CD4-positive, alpha-beta T cell (primary cell): ENCODE results near the gene CBX4. TPM values are rescaled to one million over a fixed set of nuclear protein-coding genes. Genes with fewer than 3 reads are reported as not detected.
A peak's percentile ranks its signal among the peaks of the same experiment; 100 is the strongest.

ENCODE experiments used
- ATAC-seq: fragments of 200-7000 bp; cut with Tn5 transposase; one replicate; pipeline ENCODE4 v1.10.0; 2022; ENCODE audit warnings: mild to moderate bottlenecking; ENCODE audit not compliant: poor library complexity
- CTCF ChIA-PET: fragments of 350-600 bp; sonication (Branson Sonifier 250); formaldehyde crosslinking; loops from one replicate; lab custom pipeline; 2021; ENCODE audit warnings: antibody characterized with exemption, inconsistent platforms; lab: Charles Lee
- POLR2A ChIA-PET: fragments of 350-600 bp; sonication (Branson Sonifier 250); formaldehyde crosslinking; loops from one replicate; lab custom pipeline; 2021; ENCODE audit warnings: antibody characterized with exemption, inconsistent platforms; lab: Charles Lee
- DNase-seq, 14 experiments: peaks; one replicate each; pipeline ENCODE4 v3.0.0-alpha.2; 2013 to 2020; ENCODE audit warnings: mixed read lengths in 2 of 14
- H3K27ac ChIP-seq, 2 donors: one replicate each; pipeline versions ENCODE4 v1.5.1 to v1.7.0; 2013; ENCODE audit warnings: low read length in 2 of 2, low read depth in 1 of 2, mild to moderate bottlenecking in 1 of 2
- H3K27me3 ChIP-seq, 2 experiments: 1 replicate in 1 of 2; 2 replicates in 1 of 2; pipeline versions ENCODE4 v1.6.1 to v1.7.0; 2013; ENCODE audit warnings: low read length in 2 of 2, control low read depth in 1 of 2, mild to moderate bottlenecking in 1 of 2, moderate library complexity in 1 of 2; ENCODE audit not compliant: insufficient read depth in 2 of 2, control insufficient read depth in 1 of 2
- H3K36me3 ChIP-seq: one replicate; pipeline ENCODE4 v1.6.1; 2013; ENCODE audit warnings: low read length, control low read depth; ENCODE audit not compliant: insufficient read depth
- H3K4me1 ChIP-seq: one replicate; pipeline ENCODE4 v1.6.1; 2013; ENCODE audit warnings: low read length, control low read depth; ENCODE audit not compliant: insufficient read depth
- H3K4me3 ChIP-seq: one replicate; pipeline ENCODE4 v1.5.1; 2013; ENCODE audit warnings: mild to moderate bottlenecking, low read length, moderate library complexity
- H3K9me3 ChIP-seq, 2 experiments: 1 replicate in 1 of 2; 2 replicates in 1 of 2; pipeline versions ENCODE4 v1.6.1 to v1.7.0; 2013; ENCODE audit warnings: low read length in 2 of 2, mild to moderate bottlenecking in 2 of 2, control low read depth in 1 of 2, moderate library complexity in 1 of 2; ENCODE audit not compliant: control insufficient read depth in 1 of 2, insufficient read depth in 1 of 2
- H3K27ac Mint-ChIP-seq: one replicate; pipeline ENCODE4 v1.8.0; 2020; ENCODE audit warnings: mixed read lengths
- H3K27me3 Mint-ChIP-seq: one replicate; pipeline ENCODE4 v1.8.0; 2021; ENCODE audit warnings: mixed read lengths
- H3K36me3 Mint-ChIP-seq: one replicate; pipeline ENCODE4 v1.8.0; 2021; ENCODE audit warnings: low read depth, mixed read lengths
- H3K4me1 Mint-ChIP-seq: one replicate; pipeline ENCODE4 v1.8.0; 2021; ENCODE audit warnings: low read depth, mixed read lengths
- H3K4me3 Mint-ChIP-seq: one replicate; pipeline ENCODE4 v1.8.0; 2020; ENCODE audit warnings: mild to moderate bottlenecking, mixed read lengths
- H3K9me3 Mint-ChIP-seq: one replicate; pipeline ENCODE4 v1.8.0; 2020; ENCODE audit warnings: mixed read lengths
- intact Hi-C, 2 experiments: fragments of 100-400 bp; cut with DNase I in 1 of 2; cut with micrococcal nuclease in 1 of 2; formaldehyde crosslinking; loops; one replicate each; pipeline versions ENCODE4 v1.15.1 to v1.9.0; 2023 to 2025; cut with DNase I, micrococcal nuclease
- total RNA-seq, 174 experiments: library from RNA in 2 of 174; stranded (reverse) in 2 of 174; gene quantifications; one replicate each; pipeline ENCODE4 v1.2.3 and lab custom pipeline; 2021 to 2026
- TF ChIP-seq, protein P1 (sequence below): fragments of 200-600 bp; IDR thresholded peaks from one replicate; pipeline ENCODE4 v1.8.0; 2022; ENCODE audit warnings: antibody characterized with exemption, mild to moderate bottlenecking

The CBX4 gene
- total RNA-seq, 2 experiments from 2014 or later: 196 to 202 TPM

GRCh38 chr17:79875511-79875910 is 36.3 kb upstream of the CBX4 start:
- DNase-seq (no peak), ATAC-seq (no peak)
- Histone ChIP-seq H3K4me3 (no peak overlapping the region), H3K4me1 (no peaks in the 10 kb centered on the region), H3K27ac (no peak overlapping the region), H3K27me3 (no peaks in the 10 kb centered on the region), H3K9me3 (peaks cover 0 to 4% of the 10 kb centered on the region in 2 experiments), H3K36me3 (no peaks in the 10 kb centered on the region)
- CTCF ChIA-PET: interaction anchor here (1.5 kb wide), 1 partner anchor 9 kb away, joined by 4 read pairs; no protein-coding TSS in a partner anchor
- Mint-ChIP-seq H3K4me3 (no peak overlapping the region), H3K27me3 (peaks cover 19% of the 10 kb centered on the region), H3K27ac (no peak overlapping the region), H3K4me1 (no peaks in the 10 kb centered on the region), H3K36me3 (no peaks in the 10 kb centered on the region), H3K9me3 (no peaks in the 10 kb centered on the region)
- intact Hi-C loops: no loop called here
- TF ChIP-seq, protein P1, sequence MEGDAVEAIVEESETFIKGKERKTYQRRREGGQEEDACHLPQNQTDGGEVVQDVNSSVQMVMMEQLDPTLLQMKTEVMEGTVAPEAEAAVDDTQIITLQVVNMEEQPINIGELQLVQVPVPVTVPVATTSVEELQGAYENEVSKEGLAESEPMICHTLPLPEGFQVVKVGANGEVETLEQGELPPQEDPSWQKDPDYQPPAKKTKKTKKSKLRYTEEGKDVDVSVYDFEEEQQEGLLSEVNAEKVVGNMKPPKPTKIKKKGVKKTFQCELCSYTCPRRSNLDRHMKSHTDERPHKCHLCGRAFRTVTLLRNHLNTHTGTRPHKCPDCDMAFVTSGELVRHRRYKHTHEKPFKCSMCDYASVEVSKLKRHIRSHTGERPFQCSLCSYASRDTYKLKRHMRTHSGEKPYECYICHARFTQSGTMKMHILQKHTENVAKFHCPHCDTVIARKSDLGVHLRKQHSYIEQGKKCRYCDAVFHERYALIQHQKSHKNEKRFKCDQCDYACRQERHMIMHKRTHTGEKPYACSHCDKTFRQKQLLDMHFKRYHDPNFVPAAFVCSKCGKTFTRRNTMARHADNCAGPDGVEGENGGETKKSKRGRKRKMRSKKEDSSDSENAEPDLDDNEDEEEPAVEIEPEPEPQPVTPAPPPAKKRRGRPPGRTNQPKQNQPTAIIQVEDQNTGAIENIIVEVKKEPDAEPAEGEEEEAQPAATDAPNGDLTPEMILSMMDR: no peak
- POLR2A ChIA-PET: no interaction called here

DNA sequence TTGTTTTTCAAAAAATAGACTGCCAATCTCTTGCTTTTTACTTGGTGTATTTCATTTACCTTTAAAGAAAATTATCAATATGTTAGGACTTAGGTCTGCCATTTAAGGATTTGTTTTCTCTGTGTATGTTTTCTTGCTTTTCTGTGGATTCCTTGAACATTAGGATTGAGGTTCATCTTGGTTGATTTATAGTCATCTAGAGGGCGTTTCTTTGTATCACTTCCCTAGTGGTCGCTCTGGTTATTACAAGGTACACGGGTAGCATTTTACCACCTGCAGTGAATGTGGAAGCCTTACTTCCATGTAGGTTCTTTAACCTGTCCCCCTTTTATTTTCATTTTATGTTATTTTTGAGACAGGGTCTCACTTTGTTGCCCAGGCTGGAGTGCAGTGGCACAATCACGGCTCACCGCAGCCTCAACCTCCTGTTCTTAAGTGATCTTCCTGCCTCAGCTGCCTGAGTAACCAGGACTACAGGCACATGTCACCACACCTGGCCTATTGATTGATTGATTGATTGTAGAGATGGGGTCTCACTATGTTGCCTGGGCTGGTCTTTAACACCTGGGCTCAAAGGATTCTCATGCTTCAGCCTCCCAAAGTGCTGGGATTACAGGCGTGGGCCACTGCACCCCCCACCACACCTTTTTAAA is 35.2 kb upstream of the CBX4 start:
- Histone ChIP-seq H3K27me3 (no peaks in the 10 kb centered on the region), H3K4me1 (no peaks in the 10 kb centered on the region), H3K36me3 (no peaks in the 10 kb centered on the region), H3K27ac (no peak overlapping the region), H3K4me3 (no peak overlapping the region), H3K9me3 (peaks cover 0 to 4% of the 10 kb centered on the region in 2 experiments)
- DNase-seq: peak in 4 of 14 experiments; percentile 35 to 74 (median 59)
- TF ChIP-seq, protein P1: peak; percentile 58
- no peak overlapping the region for H3K4me3 Mint-ChIP-seq
- ChIA-PET CTCF (interaction anchor here (1.5 kb wide), 1 partner anchor 10 kb away, joined by 4 read pairs; no protein-coding TSS in a partner anchor), POLR2A (interaction anchor here (0.9 kb wide), 1 partner anchor 35 kb away, joined by 3 read pairs; the partner anchor contains the start of gene CBX4)
- no peaks in the 10 kb centered on the region for H3K4me1 Mint-ChIP-seq
- H3K9me3 Mint-ChIP-seq: no peaks in the 10 kb centered on the region
- H3K27ac Mint-ChIP-seq: no peak overlapping the region
- intact Hi-C loops: no loop called here
- H3K27me3 Mint-ChIP-seq: peaks cover 15% of the 10 kb centered on the region
- ATAC-seq: peak; percentile 82
- no peaks in the 10 kb centered on the region for H3K36me3 Mint-ChIP-seq

DNA sequence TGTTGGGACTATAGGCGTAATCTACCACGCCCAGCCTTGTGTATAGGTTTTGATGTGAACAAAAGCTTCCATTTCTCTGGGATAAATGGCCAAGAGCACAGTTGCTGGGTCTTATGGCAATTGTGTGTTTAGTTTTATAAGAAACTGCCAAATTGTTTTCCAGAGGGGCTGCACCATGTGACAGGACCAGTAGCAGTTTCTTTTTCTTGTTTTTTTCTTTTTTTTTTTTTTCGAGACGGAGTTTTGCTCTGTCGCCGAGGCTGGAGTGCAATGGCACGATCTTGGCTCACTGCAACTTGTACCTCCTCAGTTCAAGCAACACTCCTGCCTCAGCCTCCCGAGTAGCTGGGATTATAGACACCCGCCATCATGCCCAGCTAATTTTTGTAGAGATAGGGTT is 34.3 kb upstream of the CBX4 start:
- H3K27me3 ChIP-seq: no peaks in the 10 kb centered on the region
- intact Hi-C loops: no loop called here
- no peaks in the 10 kb centered on the region for H3K36me3 ChIP-seq
- peaks cover 0 to 4% of the 10 kb centered on the region in 2 experiments for H3K9me3 ChIP-seq
- no peak for DNase-seq
- peaks cover 8% of the 10 kb centered on the region for H3K27me3 Mint-ChIP-seq
- CTCF ChIA-PET: no interaction called here
- H3K4me3 Mint-ChIP-seq: no peak overlapping the region
- TF ChIP-seq, protein P1: no peak
- H3K27ac Mint-ChIP-seq: no peak overlapping the region
- no peaks in the 10 kb centered on the region for H3K9me3 Mint-ChIP-seq
- H3K36me3 Mint-ChIP-seq: no peaks in the 10 kb centered on the region
- ATAC-seq: no peak
- H3K27ac ChIP-seq: no peak overlapping the region
- no peaks in the 10 kb centered on the region for H3K4me1 ChIP-seq
- H3K4me3 ChIP-seq: no peak overlapping the region
- H3K4me1 Mint-ChIP-seq: no peaks in the 10 kb centered on the region
- POLR2A ChIA-PET: no interaction called here
